Epithelial cell of umbilical artery (primary cell): Measurements from ENCODE around the gene BAIAP2. TPM values are rescaled to one million over a fixed set of nuclear protein-coding genes. Genes with fewer than 3 reads are reported as not detected.

Experiments used
- total RNA-seq: library from RNA; depleted of rRNA; stranded (reverse); fragments of >200 nt; gene quantifications from 2 replicates; pipeline ENCODE4 v1.2.3, GENCODE V29; 2014

BAIAP2 gene, protein sequence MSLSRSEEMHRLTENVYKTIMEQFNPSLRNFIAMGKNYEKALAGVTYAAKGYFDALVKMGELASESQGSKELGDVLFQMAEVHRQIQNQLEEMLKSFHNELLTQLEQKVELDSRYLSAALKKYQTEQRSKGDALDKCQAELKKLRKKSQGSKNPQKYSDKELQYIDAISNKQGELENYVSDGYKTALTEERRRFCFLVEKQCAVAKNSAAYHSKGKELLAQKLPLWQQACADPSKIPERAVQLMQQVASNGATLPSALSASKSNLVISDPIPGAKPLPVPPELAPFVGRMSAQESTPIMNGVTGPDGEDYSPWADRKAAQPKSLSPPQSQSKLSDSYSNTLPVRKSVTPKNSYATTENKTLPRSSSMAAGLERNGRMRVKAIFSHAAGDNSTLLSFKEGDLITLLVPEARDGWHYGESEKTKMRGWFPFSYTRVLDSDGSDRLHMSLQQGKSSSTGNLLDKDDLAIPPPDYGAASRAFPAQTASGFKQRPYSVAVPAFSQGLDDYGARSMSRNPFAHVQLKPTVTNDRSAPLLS
- 4.3 and 6.5 TPM in 2 replicates for total RNA-seq

GRCh38 chr17:81034779-81035520, at the start of gene BAIAP2:
Gene BAIAP2, plus strand, starts transcription at chr17:81035151. Its CDS starts 104 bp downstream, at chr17:81035255.

GRCh38 chr17:80991645-80992076, 43.3 kb upstream of the BAIAP2 start, which contains the start of gene CHMP6:
Gene CHMP6, plus strand, starts transcription at chr17:80991841. Its CDS starts 78 bp downstream, at chr17:80991919.

DNA sequence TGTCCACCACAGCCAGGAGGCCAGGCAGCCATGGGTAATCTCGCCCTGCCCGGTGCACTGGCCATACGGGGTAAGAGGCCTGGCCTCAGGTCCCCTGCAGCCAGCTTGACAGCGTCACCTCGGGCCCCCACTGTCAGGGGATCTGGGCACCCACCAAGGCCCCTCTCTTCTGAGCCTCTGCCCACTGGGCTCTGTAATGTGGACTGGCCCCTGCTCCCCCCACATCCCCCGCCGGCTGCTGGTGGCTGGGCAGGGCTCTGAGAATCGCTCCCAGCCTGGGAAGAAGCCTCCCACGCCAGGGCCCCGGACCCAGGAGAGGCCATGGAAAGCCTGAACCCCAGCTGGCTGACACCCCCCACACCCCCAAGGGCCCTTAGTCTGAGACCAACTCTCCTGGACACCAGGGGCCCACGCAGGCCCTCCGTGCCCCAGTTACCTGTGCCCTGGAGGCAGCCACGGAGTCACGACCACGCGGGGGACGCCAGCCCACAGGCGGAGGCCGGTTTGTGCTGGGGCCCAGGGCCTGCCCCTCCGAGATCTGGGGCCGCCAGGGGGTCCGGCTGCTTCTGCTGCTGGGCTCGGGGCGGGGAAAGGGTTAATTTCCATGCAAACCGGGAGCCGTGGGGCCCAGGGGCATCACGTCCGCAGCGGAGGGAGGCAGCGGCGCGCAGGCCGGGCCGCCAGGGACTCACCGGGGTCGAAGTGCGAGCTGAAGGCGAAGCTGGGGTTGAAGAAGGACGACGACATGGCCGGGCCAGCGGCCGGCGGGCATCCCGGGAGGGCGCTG, 130.5 kb downstream of the BAIAP2 start, which contains the start of gene PVALEF:
TSS of gene PVALEF (plus strand) at position 262 of the 787 bp plus-strand sequence. CDS start 15,720 bp downstream, outside the sequence.

GRCh38 chr17:81166033-81166492, 131.1 kb downstream of the BAIAP2 start, which contains the start of gene AATK:
Gene AATK, minus strand, starts transcription at chr17:81166221. Its CDS starts 229 bp downstream, at chr17:81165992.

Other genes starting within 250 kb of the BAIAP2 start
- 16.6 and 18.8 TPM in 2 replicates for gene CHMP6, start 43.3 kb upstream of the BAIAP2 start, total RNA-seq
- gene PVALEF, start 130.4 kb downstream of the BAIAP2 start, total RNA-seq: not detected in 2 replicates
- gene AATK, start 131.1 kb downstream of the BAIAP2 start, total RNA-seq: 3.3 and 5.2 TPM in 2 replicates
- gene CEP131, start 187.8 kb downstream of the BAIAP2 start, total RNA-seq: 11.6 and 14.6 TPM in 2 replicates
- gene TEPSIN, start 203.9 kb downstream of the BAIAP2 start, total RNA-seq: 10.1 and 14.0 TPM in 2 replicates
- 23.9 and 41.3 TPM in 2 replicates for gene NDUFAF8, start 204.2 kb downstream of the BAIAP2 start, total RNA-seq